Cardiac fibroblast (primary cell): ENCODE measurements around the gene PRMT7.
A peak's percentile ranks its signal among the peaks of the same experiment; 100 is the strongest.

ENCODE experiments used
- DNase-seq, 2 donors: peaks; one replicate each; pipeline versions ENCODE4 v3.0.0 to v3.0.0-alpha.2; 2010; ENCODE audit warnings: low read depth in 2 of 2
- H3K4me3 ChIP-seq, 2 donors: replicated peaks in 1 of 2; 1 replicate in 1 of 2; 2 replicates in 1 of 2; pipeline ENCODE4 v1.5.1; 2011; ENCODE audit warnings: low read depth in 2 of 2, low read length in 2 of 2, mild to moderate bottlenecking in 2 of 2, moderate library complexity in 1 of 2
- TF ChIP-seq, protein P1 (sequence below): IDR thresholded peaks from one replicate; pipeline ENCODE4 v1.5.1; 2011; ENCODE audit warnings: low read depth, mild to moderate bottlenecking, low read length, inconsistent platforms

PRMT7 gene

DNA sequence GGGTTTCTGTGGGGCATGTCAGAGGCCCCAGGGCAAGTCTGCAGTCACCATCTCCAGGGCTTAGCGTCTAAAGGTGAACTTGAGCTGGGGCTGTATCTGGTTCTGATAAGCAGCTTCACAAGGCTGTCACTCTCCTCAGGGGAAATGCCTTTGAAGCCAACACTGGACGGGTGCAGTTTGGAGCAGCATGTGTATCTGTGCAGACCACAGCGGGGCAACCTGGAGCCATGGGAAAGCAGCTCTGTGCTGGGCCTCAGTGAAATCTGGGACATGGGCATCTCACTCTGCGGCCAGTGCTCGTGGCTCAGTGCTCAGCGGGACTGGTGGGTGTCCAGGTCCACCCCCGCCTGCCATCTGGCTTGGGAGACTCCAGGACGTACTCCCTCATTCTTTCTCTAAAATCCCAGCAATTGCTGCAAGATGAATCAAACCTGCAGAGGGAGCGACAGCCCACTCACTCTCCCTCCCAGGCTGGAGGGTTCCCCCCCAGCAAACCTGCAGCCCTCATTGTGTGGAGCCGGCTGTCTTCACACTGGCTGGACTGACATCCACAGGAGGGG lies 63.5 kb downstream of the PRMT7 start:
- no peak for DNase-seq
- no peak overlapping the region for H3K4me3 ChIP-seq
- TF ChIP-seq, protein P1, sequence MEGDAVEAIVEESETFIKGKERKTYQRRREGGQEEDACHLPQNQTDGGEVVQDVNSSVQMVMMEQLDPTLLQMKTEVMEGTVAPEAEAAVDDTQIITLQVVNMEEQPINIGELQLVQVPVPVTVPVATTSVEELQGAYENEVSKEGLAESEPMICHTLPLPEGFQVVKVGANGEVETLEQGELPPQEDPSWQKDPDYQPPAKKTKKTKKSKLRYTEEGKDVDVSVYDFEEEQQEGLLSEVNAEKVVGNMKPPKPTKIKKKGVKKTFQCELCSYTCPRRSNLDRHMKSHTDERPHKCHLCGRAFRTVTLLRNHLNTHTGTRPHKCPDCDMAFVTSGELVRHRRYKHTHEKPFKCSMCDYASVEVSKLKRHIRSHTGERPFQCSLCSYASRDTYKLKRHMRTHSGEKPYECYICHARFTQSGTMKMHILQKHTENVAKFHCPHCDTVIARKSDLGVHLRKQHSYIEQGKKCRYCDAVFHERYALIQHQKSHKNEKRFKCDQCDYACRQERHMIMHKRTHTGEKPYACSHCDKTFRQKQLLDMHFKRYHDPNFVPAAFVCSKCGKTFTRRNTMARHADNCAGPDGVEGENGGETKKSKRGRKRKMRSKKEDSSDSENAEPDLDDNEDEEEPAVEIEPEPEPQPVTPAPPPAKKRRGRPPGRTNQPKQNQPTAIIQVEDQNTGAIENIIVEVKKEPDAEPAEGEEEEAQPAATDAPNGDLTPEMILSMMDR = no peak

DNA sequence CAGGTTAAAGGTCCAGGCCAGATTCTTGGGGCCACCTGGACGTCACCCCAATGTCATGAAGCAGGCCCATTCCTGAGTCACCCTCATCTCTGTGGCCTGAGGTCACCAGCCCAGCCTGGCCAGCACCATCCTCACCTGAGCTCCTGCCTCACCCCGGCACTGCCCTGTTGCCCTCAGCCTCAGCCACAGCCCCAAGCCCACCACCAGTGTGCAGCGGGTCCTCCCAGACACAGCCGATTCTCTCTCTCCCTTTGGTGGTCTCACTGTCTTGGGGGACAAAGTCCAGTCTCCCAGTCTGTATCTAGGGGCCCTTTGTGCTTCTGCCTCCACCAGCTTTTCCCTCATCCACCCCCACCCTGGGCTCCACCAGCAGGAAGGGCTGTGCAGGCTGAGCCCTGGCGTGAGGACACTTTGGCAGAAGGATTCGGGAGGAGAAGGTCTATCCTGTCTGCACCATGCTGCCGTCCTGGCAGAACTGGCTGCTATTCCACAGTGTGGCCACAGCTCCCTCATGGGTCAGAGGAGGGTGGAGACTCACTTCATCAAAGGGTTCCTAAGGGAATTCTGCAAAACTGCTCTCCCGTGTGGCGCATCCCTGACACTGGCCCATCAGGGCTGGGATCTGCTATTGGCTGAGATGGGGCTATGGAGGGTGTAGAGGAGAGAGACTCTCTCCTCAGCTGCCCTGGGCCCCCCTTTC lies 64.3 kb downstream of the PRMT7 start:
- TF ChIP-seq, protein P1 = no peak
- no peak for DNase-seq
- H3K4me3 ChIP-seq = no peak overlapping the region

DNA sequence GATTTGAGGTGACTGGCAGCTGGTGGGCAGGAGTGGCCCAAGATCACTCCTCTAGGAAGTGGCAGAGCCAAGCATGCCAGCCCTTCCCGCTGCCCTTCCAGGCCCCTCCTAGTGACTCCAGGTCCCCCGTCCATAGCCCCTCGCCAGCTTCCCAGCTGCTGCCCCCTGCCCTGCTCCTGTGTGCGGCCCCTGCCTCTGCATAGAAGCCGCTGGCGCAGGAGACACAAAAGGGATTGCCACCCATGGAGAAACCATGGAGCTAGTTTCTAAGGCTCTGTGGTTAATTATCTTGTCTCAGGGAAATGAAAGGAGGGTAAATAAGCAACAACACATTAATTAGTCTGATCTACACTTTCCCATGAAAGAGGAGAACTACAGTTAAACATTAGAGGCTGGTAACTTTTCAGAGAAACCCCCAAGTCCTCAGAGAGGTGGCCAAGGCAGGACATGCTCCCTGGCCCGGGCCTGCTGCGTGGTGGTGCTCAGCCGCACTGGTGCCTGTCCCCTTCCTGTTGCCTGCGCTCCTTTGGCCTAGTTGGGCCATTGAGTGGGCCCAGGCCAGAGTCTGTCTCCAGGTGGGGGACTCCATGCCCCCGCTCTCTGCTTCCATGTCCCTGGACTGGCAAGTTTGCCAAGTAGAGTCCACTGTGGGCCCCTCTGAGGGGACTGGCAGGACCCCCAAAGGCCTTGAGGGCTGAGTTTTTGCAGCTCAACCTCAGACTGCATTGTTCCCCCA lies 65.2 kb downstream of the PRMT7 start:
- no peak overlapping the region for H3K4me3 ChIP-seq
- DNase-seq = no peak
- TF ChIP-seq, protein P1 = no peak

DNA sequence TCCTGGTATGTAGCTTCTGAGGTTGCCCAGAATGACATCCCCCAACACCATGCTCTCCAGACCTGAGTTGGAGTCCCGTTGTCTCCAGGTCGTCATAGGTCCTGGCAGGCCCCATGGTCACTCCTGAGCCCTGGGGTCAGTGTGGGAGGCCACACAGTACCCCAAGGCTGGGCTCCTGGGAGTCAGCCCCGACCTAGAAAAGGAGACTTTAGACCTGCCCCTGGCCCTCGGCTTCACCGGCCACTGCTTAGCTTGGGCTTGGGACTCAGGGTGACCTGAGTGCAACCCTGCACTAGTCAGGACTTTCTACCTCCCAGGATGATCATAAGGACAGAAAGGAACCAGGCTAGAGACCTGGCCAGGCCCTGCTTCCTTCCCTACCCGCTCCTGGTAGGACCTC lies 65.8 kb downstream of the PRMT7 start:
- no peak overlapping the region for H3K4me3 ChIP-seq
- DNase-seq = no peak
- TF ChIP-seq, protein P1 = no peak

DNA sequence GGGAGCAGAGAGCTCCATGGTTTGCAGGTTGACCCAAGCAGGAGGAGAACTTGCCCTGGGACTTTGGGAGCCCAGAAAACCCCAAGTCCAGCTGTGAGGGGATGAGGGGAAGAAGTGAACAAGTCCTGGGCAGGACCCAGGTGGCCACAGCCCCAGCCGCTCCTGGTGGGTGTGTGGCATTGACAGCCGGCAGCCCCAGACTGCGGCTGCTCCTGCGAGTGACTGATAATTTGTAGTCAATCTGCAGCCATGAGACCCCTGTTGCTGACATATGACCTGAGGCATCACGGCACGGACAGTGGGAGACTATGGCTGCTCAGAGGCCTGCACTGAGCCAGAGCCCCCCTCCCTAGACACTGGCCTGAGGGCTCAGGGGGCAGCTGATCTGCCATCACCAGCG lies 66.4 kb downstream of the PRMT7 start:
- TF ChIP-seq, protein P1 = no peak
- H3K4me3 ChIP-seq = no peak overlapping the region
- DNase-seq = no peak

DNA sequence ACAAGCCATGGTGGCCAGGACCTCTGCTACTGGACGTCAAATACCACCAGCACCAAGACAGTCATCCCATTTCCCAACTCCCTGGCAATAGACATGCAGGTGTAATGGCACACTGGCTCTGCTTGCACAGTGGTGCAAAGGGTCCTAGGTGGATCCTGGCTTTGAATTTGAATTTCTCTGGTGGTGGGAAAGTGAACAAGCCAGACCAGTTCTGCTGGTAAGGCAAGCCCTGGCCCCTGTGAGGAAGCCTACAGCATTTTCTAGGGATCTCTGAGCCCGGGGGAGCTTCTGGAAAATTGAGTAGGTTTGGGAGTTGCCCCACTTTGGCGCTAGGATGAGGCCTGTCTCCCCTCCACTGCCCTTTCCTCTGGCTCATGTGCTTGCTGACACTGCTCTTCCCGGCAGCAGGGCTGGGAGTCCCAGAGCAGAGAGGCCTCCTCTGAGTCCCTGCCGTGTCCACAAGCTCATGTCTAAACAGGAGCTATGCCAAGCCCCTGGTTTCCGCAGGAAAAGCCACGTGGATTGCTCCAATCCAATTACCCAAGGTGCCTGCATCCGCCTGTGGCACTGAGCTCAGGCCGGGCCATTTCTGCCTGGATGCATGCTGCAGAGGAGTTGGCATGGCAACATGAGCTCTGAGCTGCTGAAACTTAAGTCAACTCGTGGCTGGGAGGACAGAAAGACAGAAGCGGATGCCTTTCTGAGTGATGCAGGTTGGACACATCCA lies 67.0 kb downstream of the PRMT7 start:
- H3K4me3 ChIP-seq = no peak overlapping the region
- TF ChIP-seq, protein P1 = no peak
- peak in 1 of 2 donors; percentile 36 for DNase-seq
